HepG2 (cell line): ENCODE measurements around the gene ABCC10. TPM values are rescaled to one million over a fixed set of nuclear protein-coding genes. Genes with fewer than 3 reads are reported as not detected.

Source experiments
- ATAC-seq: fragments of 200-7000 bp; cut with Tn5 transposase; 3 replicates; pipeline ENCODE4 v1.9.1; 2020; ENCODE audit warnings: mild to moderate bottlenecking, moderate library complexity
- BruUV-seq: library from RNA; stranded (reverse); fragments of 400-500 nt; replicated peaks from 2 replicates; lab custom pipeline; 2021; lab: Mats Ljungman, UMichigan
- CTCF ChIA-PET: fragments of 300-600 bp; formaldehyde crosslinking; extraction: SDS; loops from one replicate; lab custom pipeline; 2021; ENCODE audit warnings: low total read pairs, inconsistent platforms, low intra/inter-chr PET ratio; lab: Yijun Ruan, JAX
- POLR2A ChIA-PET: fragments of 350-600 bp; sonication (Branson Sonifier 250); formaldehyde crosslinking; loops from one replicate; lab custom pipeline; 2020; ENCODE audit warnings: antibody characterized with exemption, inconsistent platforms; lab: Yijun Ruan, JAX
- DNase-seq: peaks from one replicate; pipeline ENCODE4 v3.0.0-alpha.2; 2015; ENCODE audit warnings: low spot score
- FAIRE-seq: peaks from 3 replicates; lab custom pipeline; 2011; peaks lifted over from hg19 to GRCh38; lab: Jason Lieb, UNC
- H2AFZ ChIP-seq: one replicate; pipeline ENCODE4 v1.6.1; 2011; ENCODE audit warnings: low read length, inconsistent platforms
- H3K27ac ChIP-seq: fragments of 300-600 bp; 3 replicates; pipeline ENCODE4 v1.8.0; 2011; ENCODE audit warnings: mixed run types, mild to moderate bottlenecking, mixed read lengths, low read length, inconsistent platforms; ENCODE audit not compliant: insufficient read depth; ENCODE audit errors: extremely low read length
- H3K27me3 ChIP-seq, 2 experiments: fragments of 200-600 bp in 1 of 2; 2 replicates in 1 of 2; 3 replicates in 1 of 2; pipeline versions ENCODE4 v1.6.0 to v1.8.0; 2011; ENCODE audit warnings: low read length in 2 of 2, mild to moderate bottlenecking in 2 of 2, moderate library complexity in 2 of 2, inconsistent platforms in 1 of 2; ENCODE audit not compliant: insufficient read depth in 2 of 2, control insufficient read depth in 1 of 2
- H3K36me3 ChIP-seq, 2 experiments: fragments of 200-600 bp in 1 of 2; replicated peaks in 1 of 2; 2 replicates in 1 of 2; 3 replicates in 1 of 2; pipeline versions ENCODE4 v1.5.1 to v1.8.0; 2011; ENCODE audit warnings: low read length in 2 of 2, inconsistent platforms in 1 of 2; ENCODE audit not compliant: insufficient read depth in 2 of 2, control insufficient read depth in 1 of 2
- H3K4me1 ChIP-seq: 2 replicates; pipeline ENCODE4 v1.5.1; 2012; ENCODE audit warnings: low read length, inconsistent platforms; ENCODE audit not compliant: insufficient read depth
- H3K4me2 ChIP-seq: 2 replicates; pipeline ENCODE4 v1.6.0; 2011; ENCODE audit warnings: low read depth, low read length, inconsistent platforms
- H3K4me3 ChIP-seq, 3 experiments: fragments of 200-600 bp in 1 of 3; sonication (generic), shearing (Covaris generic) in 1 of 3; replicated peaks in 1 of 3; 2 replicates each; pipeline ENCODE4 v1.5.1; 2011 to 2016; ENCODE audit warnings: low read length in 3 of 3, inconsistent platforms in 2 of 3, low read depth in 2 of 3, mild to moderate bottlenecking in 2 of 3, control low read depth in 1 of 3, mixed read lengths in 1 of 3; ENCODE audit not compliant: insufficient read depth in 1 of 3
- H3K79me2 ChIP-seq: one replicate; pipeline ENCODE4 v1.6.1; 2011; ENCODE audit warnings: low read length, inconsistent platforms; ENCODE audit not compliant: insufficient read depth
- H3K9ac ChIP-seq: 2 replicates; pipeline ENCODE4 v1.6.0; 2011; ENCODE audit warnings: mild to moderate bottlenecking, low read depth, low read length, inconsistent platforms; ENCODE audit not compliant: insufficient read depth
- H3K9me3 ChIP-seq: 2 replicates; pipeline ENCODE4 v1.5.1; 2012; ENCODE audit warnings: mild to moderate bottlenecking, low read length
- H4K20me1 ChIP-seq: 2 replicates; pipeline ENCODE4 v1.6.0; 2011; ENCODE audit warnings: inconsistent platforms, mild to moderate bottlenecking, low read length, moderate library complexity; ENCODE audit not compliant: insufficient read depth
- AFF4 ChIP-seq: sonication (generic); formaldehyde crosslinking; IDR thresholded peaks from 2 replicates; pipeline ENCODE4 v1.4.0; 2020; ENCODE audit warnings: missing genetic modification reagents
- DNMT3B ChIP-seq: conservative IDR thresholded peaks from 2 replicates; pipeline ENCODE4 v1.6.1; 2016; ENCODE audit warnings: missing biosample characterization, control low read depth
- JUND ChIP-seq: sonication (generic); formaldehyde crosslinking; IDR thresholded peaks from 2 replicates; pipeline ENCODE4 v1.8.0; 2022; ENCODE audit warnings: mild to moderate bottlenecking, missing genetic modification reagents
- MAFK ChIP-seq, 2 experiments: IDR thresholded peaks in 1 of 2; conservative IDR thresholded peaks in 1 of 2; 2 replicates each; pipeline ENCODE4 v1.6.1; 2011; ENCODE audit warnings: improper control_type of control experiment in 2 of 2, low read length in 2 of 2
- NR2F2 ChIP-seq: IDR thresholded peaks from 2 replicates; pipeline ENCODE4 v1.6.1; 2012; ENCODE audit warnings: low read depth, inconsistent platforms, borderline replicate concordance
- ZFP36L1 ChIP-seq: sonication (generic); formaldehyde crosslinking; IDR thresholded peaks from 2 replicates; pipeline ENCODE4 v1.8.0; 2022; ENCODE audit warnings: mild to moderate bottlenecking, missing genetic modification reagents, moderate library complexity
- ZNF10 ChIP-seq: sonication (generic); formaldehyde crosslinking; IDR thresholded peaks from 2 replicates; pipeline ENCODE4 v1.4.0; 2020; ENCODE audit warnings: mild to moderate bottlenecking, low read depth, missing genetic modification reagents, borderline replicate concordance
- ZNF292 ChIP-seq: sonication (generic); formaldehyde crosslinking; IDR thresholded peaks from 2 replicates; pipeline ENCODE4 v1.8.1; 2022; ENCODE audit warnings: mild to moderate bottlenecking, low read depth, missing genetic modification reagents, borderline replicate concordance
- WGBS: methylation state at CpG from one replicate; pipeline ENCODE4 v1.1.6; 2017; ENCODE audit warnings: low lambda C conversion rate; 5-methylcytosine and 5-hydroxymethylcytosine counted together
- in situ Hi-C: cut with HindIII; loops from 2 replicates; pipeline ENCODE4 v1.10.0; 2017; ENCODE audit warnings: low pct_unique_long_range_greater_than_20kb; ENCODE audit not compliant: extremely low pct_ligation_motif_present
- intact Hi-C: fragments of 100-400 bp; cut with micrococcal nuclease; formaldehyde crosslinking; loops from one replicate; pipeline ENCODE4 v1.10.0; 2022; ENCODE audit not compliant: unreplicated experiment
- polyA plus RNA-seq, 8 experiments: library from polyadenylated mRNA; depleted of rRNA in 3 of 8; stranded (reverse) in 7 of 8; unstranded in 1 of 8; fragments of >200 nt; fragmentation: Illumina TruSeq in 4 of 8; extraction: Trizol in 4 of 8; gene quantifications; 2 replicates each; pipeline versions ENCODE4 v1.2.1 to v1.2.3, GENCODE V29; 2011 to 2016; ENCODE audit warnings: low read depth in 4 of 8, missing spikeins in 1 of 8, mixed read lengths in 1 of 8; ENCODE audit not compliant: insufficient read depth in 1 of 8
- total RNA-seq, 5 experiments: library from RNA; depleted of rRNA; stranded (reverse); fragments of >200 nt; fragmentation: Illumina TruSeq; extraction: Trizol; gene quantifications; 2 replicates each; pipeline ENCODE4 v1.2.3, GENCODE V29; 2016; ENCODE audit warnings: low read depth in 1 of 5

Gene ABCC10
- total and polyA plus RNA-seq, 2 of the 13 experiments (the other 11 are each of a cell fraction or from before 2014, with no cell fraction given), result 16.0 to 24.3 TPM

GRCh38 chr6:43416935-43417334 lies 10.4 kb upstream of the ABCC10 start:
- ChIA-PET POLR2A (interaction anchor here (0.7 kb wide), 1 partner anchor 71 kb away, joined by 3 read pairs; no protein-coding TSS in a partner anchor), CTCF (no interaction called here)
- ATAC-seq, result no peak
- intact Hi-C loops, result no loop called here
- no peak overlapping the region for H2AFZ ChIP-seq
- H4K20me1 ChIP-seq, result no peaks in the 10 kb centered on the region
- H3K27ac ChIP-seq, result no peak overlapping the region
- H3K4me2 ChIP-seq, result no peak overlapping the region
- 45% methylated on average over 4 of the region's 4 CpGs for WGBS
- no peaks in the 10 kb centered on the region for H3K4me1 ChIP-seq
- H3K9me3 ChIP-seq, result no peaks in the 10 kb centered on the region
- no peak for DNase-seq
- H3K9ac ChIP-seq, result no peak overlapping the region
- in situ Hi-C loops, result no loop called here
- no TSS peak for BruUV-seq
- FAIRE-seq, result no peak
- TF ChIP-seq NR2F2 (no peak), MAFK (conservative IDR thresholded peaks at IDR 0.05 in 1 of 2, IDR thresholded peaks at IDR 0.05 in 1 of 2; ENCODE audit: low read length in 2 of 2) (peak in 1 of 2 experiments; percentile 58; a peak in 2 of 4 replicates)
- no peaks in the 10 kb centered on the region for H3K79me2 ChIP-seq
- peaks cover 0 to 16% of the 10 kb centered on the region in 2 experiments; a peak in 3 of 5 replicates for H3K27me3 ChIP-seq
- no peak overlapping the region for H3K4me3 ChIP-seq
- H3K36me3 ChIP-seq, result no peaks in the 10 kb centered on the region

- Histone ChIP-seq H3K9me3 (no peaks in the 10 kb centered on the region), H3K9ac (no peak overlapping the region), H4K20me1 (no peaks in the 10 kb centered on the region), H3K4me2 (no peak overlapping the region), H3K4me1 (no peaks in the 10 kb centered on the region), H3K36me3 (no peaks in the 10 kb centered on the region), H3K79me2 (no peaks in the 10 kb centered on the region), H3K4me3 (no peak overlapping the region), H3K27ac (no peak overlapping the region), H2AFZ (no peak overlapping the region), H3K27me3 (0 out of 5 replicates have a peak, but pooled peaks cover 0 to 3% of the 10 kb centered on the region in 2 experiments)
- ChIA-PET POLR2A (no interaction called here), CTCF (no interaction called here)
- WGBS, result 58% methylated on average over 5 of the region's 5 CpGs
- DNase-seq (no peak), ATAC-seq (no peak), FAIRE-seq (no peak)
- intact Hi-C loops, result loop anchor here (10.0 kb wide), 1 partner anchor 155 kb away; no protein-coding TSS in a partner anchor
- in situ Hi-C loops, result no loop called here
- no TSS peak for BruUV-seq
- TF ChIP-seq ZNF292 (CRISPR knock-in tag), result no peak
- TF ChIP-seq DNMT3B (CRISPR knock-in tag), result no peak
- TF ChIP-seq ZFP36L1 (CRISPR knock-in tag), result no peak
- no peak for TF ChIP-seq AFF4 (CRISPR knock-in tag)
- no peak for TF ChIP-seq JUND
- no peak for TF ChIP-seq ZNF10 (CRISPR knock-in tag)
These were observed 7.2 kb upstream of the ABCC10 start for GRCh38 chr6:43420012-43420709.
